Measurements from ENCODE around the gene PIK3CD. TPM values are rescaled to one million over a fixed set of nuclear protein-coding genes. Genes with fewer than 3 reads are reported as not detected.

PIK3CD gene
- total RNA-seq, 1 experiment from 2014 or later = 10.3 TPM

DNA sequence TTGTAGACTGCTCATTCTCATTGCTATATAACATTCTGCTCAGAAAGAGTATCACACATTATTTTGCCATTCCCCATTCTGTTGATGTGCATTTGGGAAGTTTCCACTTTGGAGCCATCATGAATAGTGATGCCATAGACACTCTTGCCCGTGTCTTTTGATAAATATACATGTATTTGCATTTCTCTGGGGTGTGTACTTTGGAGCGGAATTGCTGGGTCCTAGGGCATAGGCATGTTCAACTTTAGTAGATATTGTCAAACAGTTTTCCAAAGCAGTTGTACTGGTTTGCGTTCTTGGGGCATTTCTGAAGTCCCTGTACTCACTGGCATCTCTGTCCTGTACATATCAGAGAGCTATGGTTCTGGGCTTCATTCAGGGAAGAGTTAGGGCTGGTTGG is 52.1 kb downstream of the PIK3CD start:
- Histone ChIP-seq H3K4me3 (no peak overlapping the region), H3K4me2 (no peak overlapping the region), H3K79me2 (ENCODE audit: low read depth) (no peaks in the 10 kb centered on the region), H4K20me1 (ENCODE audit: insufficient read depth) (no peaks in the 10 kb centered on the region), H3K27ac (no peak overlapping the region), H3K9me3 (ENCODE audit: insufficient read depth, low read depth) (no peaks in the 10 kb centered on the region), H3K27me3 (ENCODE audit: insufficient read depth, low read depth) (no peaks in the 10 kb centered on the region), H3K36me3 (ENCODE audit: low read depth) (no peaks in the 10 kb centered on the region), H3K4me1 (replicated peaks; ENCODE audit: insufficient read depth) (peaks cover 18% of the 10 kb centered on the region; the same call in 1 of the 2 replicates), H3K9me2 (ENCODE audit: insufficient read depth) (no peaks in the 10 kb centered on the region), H3F3A (ENCODE audit: insufficient read depth, low read depth) (no peaks in the 10 kb centered on the region), H2AFZ (no peak overlapping the region)
- TF ChIP-seq EZH2 (IDR thresholded peaks at IDR 0.05; ENCODE audit: low read depth) = no peak
- TF ChIP-seq, protein P1, sequence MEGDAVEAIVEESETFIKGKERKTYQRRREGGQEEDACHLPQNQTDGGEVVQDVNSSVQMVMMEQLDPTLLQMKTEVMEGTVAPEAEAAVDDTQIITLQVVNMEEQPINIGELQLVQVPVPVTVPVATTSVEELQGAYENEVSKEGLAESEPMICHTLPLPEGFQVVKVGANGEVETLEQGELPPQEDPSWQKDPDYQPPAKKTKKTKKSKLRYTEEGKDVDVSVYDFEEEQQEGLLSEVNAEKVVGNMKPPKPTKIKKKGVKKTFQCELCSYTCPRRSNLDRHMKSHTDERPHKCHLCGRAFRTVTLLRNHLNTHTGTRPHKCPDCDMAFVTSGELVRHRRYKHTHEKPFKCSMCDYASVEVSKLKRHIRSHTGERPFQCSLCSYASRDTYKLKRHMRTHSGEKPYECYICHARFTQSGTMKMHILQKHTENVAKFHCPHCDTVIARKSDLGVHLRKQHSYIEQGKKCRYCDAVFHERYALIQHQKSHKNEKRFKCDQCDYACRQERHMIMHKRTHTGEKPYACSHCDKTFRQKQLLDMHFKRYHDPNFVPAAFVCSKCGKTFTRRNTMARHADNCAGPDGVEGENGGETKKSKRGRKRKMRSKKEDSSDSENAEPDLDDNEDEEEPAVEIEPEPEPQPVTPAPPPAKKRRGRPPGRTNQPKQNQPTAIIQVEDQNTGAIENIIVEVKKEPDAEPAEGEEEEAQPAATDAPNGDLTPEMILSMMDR (conservative IDR thresholded peaks at IDR 0.05) = no peak
- no peak for DNase-seq
- ChIA-PET POLR2A (ENCODE audit: unreplicated experiment) (no interaction called here), CTCF (interaction anchor here (0.6 kb wide), 1 partner anchor 85 kb away, joined by 3 read pairs; no protein-coding TSS in a partner anchor)
- BruUV-seq (replicated peaks) = no TSS peak
- intact Hi-C loops (cut with micrococcal nuclease; ENCODE audit: unreplicated experiment) = no loop called here

DNA sequence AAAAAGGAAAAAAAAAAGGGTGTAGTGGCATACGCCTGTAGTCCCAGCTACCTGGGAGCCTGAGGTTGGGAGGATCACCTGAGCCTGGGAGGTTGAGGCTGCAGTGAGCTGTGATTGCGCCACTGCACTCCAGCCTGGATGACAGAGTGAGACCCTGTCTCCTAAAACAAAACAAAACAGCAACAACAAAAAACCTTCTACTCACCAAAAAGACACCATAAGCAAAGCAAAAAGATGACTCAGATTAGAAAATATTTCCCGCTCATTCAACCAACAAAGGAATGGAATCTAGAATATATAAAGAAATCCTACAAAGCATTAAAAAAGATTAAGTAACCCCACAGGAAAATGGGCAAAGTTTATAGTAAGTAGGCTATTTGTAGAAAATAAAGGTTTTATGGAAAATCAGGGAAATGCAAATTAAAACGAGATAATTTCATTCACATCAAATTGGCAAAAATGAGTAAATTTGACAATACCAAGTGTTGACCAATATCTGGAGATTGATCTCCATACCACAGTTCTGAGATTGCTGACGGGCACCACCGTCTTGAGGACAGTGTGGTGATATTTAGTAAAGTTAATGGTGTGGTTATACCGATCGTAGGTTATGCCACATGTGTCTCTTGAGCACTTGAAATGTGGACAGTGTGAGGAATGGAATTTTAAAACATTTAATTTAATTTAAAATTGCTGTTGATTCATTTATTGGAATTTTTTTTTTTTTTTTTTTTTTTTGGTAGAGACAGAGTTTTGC is 54.0 kb downstream of the PIK3CD start:
- Histone ChIP-seq H3K27me3 (ENCODE audit: insufficient read depth, low read depth) (no peaks in the 10 kb centered on the region), H3K4me2 (no peak overlapping the region), H4K20me1 (ENCODE audit: insufficient read depth) (no peaks in the 10 kb centered on the region), H3K9me2 (ENCODE audit: insufficient read depth) (no peaks in the 10 kb centered on the region), H3F3A (ENCODE audit: insufficient read depth, low read depth) (no peaks in the 10 kb centered on the region), H3K9me3 (ENCODE audit: insufficient read depth, low read depth) (no peaks in the 10 kb centered on the region), H3K79me2 (ENCODE audit: low read depth) (no peaks in the 10 kb centered on the region), H2AFZ (no peak overlapping the region), H3K4me1 (replicated peaks; ENCODE audit: insufficient read depth) (peaks cover 3% of the 10 kb centered on the region; the same call in 1 of the 2 replicates), H3K27ac (no peak overlapping the region), H3K4me3 (no peak overlapping the region), H3K36me3 (ENCODE audit: low read depth) (no peaks in the 10 kb centered on the region)
- intact Hi-C loops (cut with micrococcal nuclease; ENCODE audit: unreplicated experiment) = no loop called here
- TF ChIP-seq EZH2 (IDR thresholded peaks at IDR 0.05; ENCODE audit: low read depth) = no peak
- TF ChIP-seq, protein P1 (conservative IDR thresholded peaks at IDR 0.05) = no peak
- BruUV-seq (replicated peaks) = no TSS peak
- CTCF ChIA-PET = no interaction called here
- DNase-seq = peak; percentile 46 to 47
- POLR2A ChIA-PET (ENCODE audit: unreplicated experiment) = no interaction called here

DNA sequence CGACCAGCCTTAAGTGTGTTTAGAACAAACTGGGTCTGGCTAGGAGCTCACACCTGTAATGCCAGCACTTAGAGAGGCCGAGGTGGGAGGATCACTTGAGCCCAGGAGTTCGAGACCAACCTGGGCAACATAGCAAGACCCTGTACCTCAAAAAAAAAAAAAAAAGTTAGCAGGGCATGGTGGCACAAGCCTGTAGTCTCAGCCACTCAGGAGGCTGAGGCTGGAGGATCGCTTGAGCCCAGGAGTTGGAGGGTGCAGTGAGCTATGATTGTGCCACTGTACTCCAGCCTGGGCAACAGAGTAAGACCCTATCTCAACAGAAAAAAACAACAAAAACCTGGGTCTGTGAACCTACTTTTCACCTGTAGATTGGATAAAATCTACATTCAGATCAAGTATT is 54.6 kb downstream of the PIK3CD start:
- DNase-seq = no peak
- no peaks in the 10 kb centered on the region for H3K36me3 ChIP-seq (ENCODE audit: low read depth)
- H2AFZ ChIP-seq = no peak overlapping the region
- no peaks in the 10 kb centered on the region for H4K20me1 ChIP-seq (ENCODE audit: insufficient read depth)
- no TSS peak for BruUV-seq (replicated peaks)
- H3K79me2 ChIP-seq (ENCODE audit: low read depth) = no peaks in the 10 kb centered on the region
- H3K4me2 ChIP-seq = no peak overlapping the region
- H3K27ac ChIP-seq = no peak overlapping the region
- intact Hi-C loops (cut with micrococcal nuclease; ENCODE audit: unreplicated experiment) = no loop called here
- H3K9me2 ChIP-seq (ENCODE audit: insufficient read depth) = no peaks in the 10 kb centered on the region
- ChIA-PET POLR2A (ENCODE audit: unreplicated experiment) (no interaction called here), CTCF (interaction anchor here (0.7 kb wide), 1 partner anchor 51 kb away, joined by 4 read pairs; no protein-coding TSS in a partner anchor)
- no peaks in the 10 kb centered on the region for H3K9me3 ChIP-seq (ENCODE audit: insufficient read depth, low read depth)
- H3K4me1 ChIP-seq (replicated peaks; ENCODE audit: insufficient read depth) = no peaks in the 10 kb centered on the region; the same call in 1 of the 2 replicates
- H3K27me3 ChIP-seq (ENCODE audit: insufficient read depth, low read depth) = no peaks in the 10 kb centered on the region
- H3K4me3 ChIP-seq = no peak overlapping the region
- TF ChIP-seq, protein P1 (conservative IDR thresholded peaks at IDR 0.05) = no peak
- TF ChIP-seq EZH2 (IDR thresholded peaks at IDR 0.05; ENCODE audit: low read depth) = no peak
- no peaks in the 10 kb centered on the region for H3F3A ChIP-seq (ENCODE audit: insufficient read depth, low read depth)

All from PC-9 (cell line).